H1 (cell line): ENCODE data around the gene C9orf152. TPM values are rescaled to one million over a fixed set of nuclear protein-coding genes. Genes with fewer than 3 reads are reported as not detected.

ENCODE experiments used
- CTCF ChIA-PET: fragments of 300-600 bp; sonication (Branson Sonifier 250); formaldehyde crosslinking; loops from one replicate; lab custom pipeline; 2021; ENCODE audit not compliant: partially characterized antibody; lab: Charles Lee
- POLR2A ChIA-PET: fragments of 300-600 bp; sonication (Branson Sonifier 250); formaldehyde crosslinking; loops from one replicate; lab custom pipeline; 2021; ENCODE audit warnings: inconsistent platforms; ENCODE audit not compliant: partially characterized antibody; lab: Charles Lee
- DNase-seq, 2 experiments: peaks; one replicate each; pipeline versions ENCODE4 v3.0.0 to v3.0.0-alpha.2; 2010 to 2022; ENCODE audit warnings: low spot score in 2 of 2, low read depth in 1 of 2, mixed read lengths in 1 of 2
- FAIRE-seq: peaks from 2 replicates; lab custom pipeline; 2011; peaks lifted over from hg19 to GRCh38; lab: Jason Lieb, UNC
- H2AFZ ChIP-seq: 2 replicates; pipeline ENCODE4 v1.8.1; 2012; ENCODE audit warnings: low read length, inconsistent platforms
- H2AK5ac ChIP-seq: 2 replicates; pipeline ENCODE4 v1.6.1; 2013; ENCODE audit warnings: low read depth, low read length
- H2BK120ac ChIP-seq: replicated peaks from 2 replicates; pipeline ENCODE3; 2013; ENCODE audit warnings: low read depth, low read length, inconsistent platforms
- H2BK12ac ChIP-seq: 2 replicates; pipeline ENCODE4 v1.6.1; 2013; ENCODE audit warnings: low read depth, low read length
- H2BK15ac ChIP-seq: 2 replicates; pipeline ENCODE4 v1.6.1; 2013; ENCODE audit warnings: low read length
- H2BK20ac ChIP-seq: 2 replicates; pipeline ENCODE4 v1.6.1; 2013; ENCODE audit warnings: low read length
- H2BK5ac ChIP-seq: 2 replicates; pipeline ENCODE4 v1.6.1; 2013; ENCODE audit warnings: low read depth, low read length
- H3K14ac ChIP-seq: 2 replicates; pipeline ENCODE4 v1.6.1; 2013; ENCODE audit warnings: inconsistent platforms; ENCODE audit not compliant: insufficient read length
- H3K18ac ChIP-seq: 2 replicates; pipeline ENCODE4 v1.6.1; 2013; ENCODE audit warnings: low read length; ENCODE audit errors: extremely low read depth
- H3K23ac ChIP-seq: 2 replicates; pipeline ENCODE4 v1.6.1; 2013; ENCODE audit warnings: inconsistent platforms; ENCODE audit not compliant: insufficient read length
- H3K23me2 ChIP-seq: 2 replicates; pipeline ENCODE4 v1.6.1; 2013; ENCODE audit warnings: low read depth, low read length
- H3K27ac ChIP-seq: 2 replicates; pipeline ENCODE4 v1.6.1; 2011; ENCODE audit warnings: low read depth, low read length, inconsistent platforms
- H3K27me3 ChIP-seq, 4 experiments: replicated peaks in 1 of 4; 1 replicate in 1 of 4; 2 replicates in 3 of 4; pipeline versions ENCODE4 v1.6.1 to v1.8.1; 2011 to 2013; ENCODE audit warnings: low read length in 3 of 4, mild to moderate bottlenecking in 3 of 4, inconsistent platforms in 2 of 4, mixed read lengths in 2 of 4, moderate library complexity in 1 of 4; ENCODE audit not compliant: control insufficient read depth in 3 of 4, insufficient read depth in 3 of 4; ENCODE audit errors: extremely low read depth in 1 of 4
- H3K36me3 ChIP-seq, 4 experiments: 2 replicates each; pipeline versions ENCODE4 v1.6.1 to v1.8.1; 2011 to 2013; ENCODE audit warnings: mild to moderate bottlenecking in 4 of 4, low read length in 3 of 4, moderate library complexity in 2 of 4, control low read depth in 1 of 4, inconsistent platforms in 1 of 4; ENCODE audit not compliant: insufficient read depth in 4 of 4, control insufficient read depth in 2 of 4
- H3K4ac ChIP-seq: replicated peaks from 2 replicates; pipeline ENCODE3; 2013; ENCODE audit warnings: low read length, low read depth, mixed read lengths, inconsistent platforms; ENCODE audit not compliant: insufficient read length
- H3K4me1 ChIP-seq, 4 experiments: replicated peaks in 1 of 4; 1 replicate in 1 of 4; 2 replicates in 3 of 4; pipeline versions ENCODE4 v1.6.1 to v1.8.1; 2011 to 2013; ENCODE audit warnings: low read length in 3 of 4, inconsistent platforms in 2 of 4, mixed read lengths in 1 of 4; ENCODE audit not compliant: insufficient read depth in 4 of 4, control insufficient read depth in 3 of 4
- H3K4me2 ChIP-seq, 2 experiments: 2 replicates each; pipeline versions ENCODE4 v1.6.1 to v1.8.1; 2011 to 2013; ENCODE audit warnings: low read depth in 2 of 2, low read length in 2 of 2, control low read depth in 1 of 2, inconsistent platforms in 1 of 2, mild to moderate bottlenecking in 1 of 2; ENCODE audit not compliant: insufficient read depth in 1 of 2
- H3K4me3 ChIP-seq, 4 experiments: fragments of 200-600, 300-600 bp in 1 of 4; sonication (generic), shearing (Covaris generic), sonication (Bioruptor Twin) in 1 of 4; 2 replicates each; pipeline versions ENCODE4 v1.5.1 to v1.8.1; 2011 to 2016; ENCODE audit warnings: low read length in 4 of 4, low read depth in 3 of 4, control low read depth in 2 of 4, inconsistent platforms in 2 of 4, mild to moderate bottlenecking in 2 of 4, mixed read lengths in 1 of 4, moderate library complexity in 1 of 4; ENCODE audit not compliant: insufficient read depth in 2 of 4; ENCODE audit errors: extremely low read depth in 1 of 4
- H3K56ac ChIP-seq: replicated peaks from 2 replicates; pipeline ENCODE3; 2013; ENCODE audit warnings: low read depth, mild to moderate bottlenecking, mixed read lengths, low read length, inconsistent platforms; ENCODE audit not compliant: insufficient read length
- H3K79me1 ChIP-seq: 2 replicates; pipeline ENCODE4 v1.6.1; 2013; ENCODE audit warnings: low read depth, low read length, control low read depth
- H3K79me2 ChIP-seq, 2 experiments: 2 replicates each; pipeline versions ENCODE4 v1.6.1 to v1.8.1; 2012 to 2013; ENCODE audit warnings: low read length in 2 of 2, mild to moderate bottlenecking in 2 of 2, inconsistent platforms in 1 of 2; ENCODE audit not compliant: insufficient read depth in 2 of 2, control insufficient read depth in 1 of 2
- H3K9ac ChIP-seq, 4 experiments: replicated peaks in 1 of 4; 1 replicate in 1 of 4; 2 replicates in 3 of 4; pipeline versions ENCODE4 v1.6.1 to v1.8.1; 2011 to 2013; ENCODE audit warnings: low read depth in 3 of 4, low read length in 3 of 4, control low read depth in 2 of 4, mild to moderate bottlenecking in 2 of 4, moderate library complexity in 2 of 4, inconsistent platforms in 1 of 4; ENCODE audit errors: extremely low read depth in 1 of 4
- H3K9me3 ChIP-seq, 2 experiments: 2 replicates each; pipeline versions ENCODE4 v1.6.1 to v1.8.1; 2012 to 2013; ENCODE audit warnings: mild to moderate bottlenecking in 2 of 2, moderate library complexity in 2 of 2, control low read depth in 1 of 2, inconsistent platforms in 1 of 2, low read depth in 1 of 2, low read length in 1 of 2, mixed read lengths in 1 of 2; ENCODE audit not compliant: insufficient read depth in 2 of 2
- H4K20me1 ChIP-seq, 2 experiments: replicated peaks in 1 of 2; 2 replicates each; pipeline versions ENCODE3 to v1.8.1; 2011 to 2013; ENCODE audit warnings: inconsistent platforms in 2 of 2, low read length in 2 of 2, mild to moderate bottlenecking in 1 of 2; ENCODE audit not compliant: insufficient read depth in 2 of 2, control insufficient read depth in 1 of 2
- H4K5ac ChIP-seq: 2 replicates; pipeline ENCODE4 v1.6.1; 2013; ENCODE audit warnings: low read length, low read depth, mixed read lengths, inconsistent platforms; ENCODE audit not compliant: insufficient read length
- H4K8ac ChIP-seq: 2 replicates; pipeline ENCODE4 v1.8.0; 2013; ENCODE audit warnings: mild to moderate bottlenecking, moderate library complexity, low read length, inconsistent platforms; ENCODE audit not compliant: insufficient read depth; ENCODE audit errors: extremely low read depth
- H4K91ac ChIP-seq: replicated peaks from 2 replicates; pipeline ENCODE3; 2013; ENCODE audit warnings: low read length, mixed read lengths, inconsistent platforms; ENCODE audit not compliant: insufficient read length
- ATF2 ChIP-seq: IDR thresholded peaks from 2 replicates; pipeline ENCODE4 v1.6.1; 2012; ENCODE audit warnings: low read length, inconsistent platforms
- CEBPB ChIP-seq: IDR thresholded peaks from 2 replicates; pipeline ENCODE4 v1.6.1; 2012; ENCODE audit warnings: low read depth, low read length
- CREB1 ChIP-seq: IDR thresholded peaks from 2 replicates; pipeline ENCODE4 v1.6.1; 2012; ENCODE audit warnings: inconsistent platforms
- EZH2 ChIP-seq: fragments of 200-600 bp; sonication (generic); IDR thresholded peaks from 2 replicates; pipeline ENCODE4 v1.7.1; 2012; ENCODE audit warnings: low read depth, mild to moderate bottlenecking, moderate library complexity, low read length, inconsistent platforms; ENCODE audit not compliant: severe bottlenecking
- GTF2F1 ChIP-seq: IDR thresholded peaks from 2 replicates; pipeline ENCODE4 v1.6.1; 2012; ENCODE audit warnings: low read depth, low read length, improper control_type of control experiment, borderline replicate concordance
- JUND ChIP-seq: IDR thresholded peaks from 2 replicates; pipeline ENCODE4 v1.6.1; 2011; ENCODE audit warnings: mild to moderate bottlenecking, improper control_type of control experiment, low read length
- KDM5A ChIP-seq: fragments of 200-600 bp; IDR thresholded peaks from 2 replicates; pipeline ENCODE4 v1.7.1; 2012; ENCODE audit warnings: mild to moderate bottlenecking, low read length, inconsistent platforms, mixed read lengths
- NRF1 ChIP-seq: IDR thresholded peaks from 2 replicates; pipeline ENCODE4 v1.6.1; 2011; ENCODE audit warnings: mild to moderate bottlenecking, low read depth, low read length, improper control_type of control experiment
- RBBP5 ChIP-seq: IDR thresholded peaks from 2 replicates; pipeline ENCODE4 v1.7.1; 2012; ENCODE audit warnings: low read depth, mild to moderate bottlenecking, inconsistent platforms, low read length, moderate library complexity, borderline replicate concordance
- SIRT6 ChIP-seq: IDR thresholded peaks from one replicate; pipeline ENCODE4 v1.7.1; 2012; ENCODE audit warnings: low read length, inconsistent platforms
- SP1 ChIP-seq: IDR thresholded peaks from 2 replicates; pipeline ENCODE4 v1.6.1; 2011; ENCODE audit warnings: low read depth, low read length
- TCF12 ChIP-seq: IDR thresholded peaks from 2 replicates; pipeline ENCODE4 v1.6.1; 2011; ENCODE audit warnings: low read depth, mild to moderate bottlenecking, low read length
- WGBS, 2 experiments: shearing (Covaris generic) in 1 of 2; methylation state at CpG; one replicate each; pipeline versions ENCODE4 v1.1.6 to v1.1.7; 2013 to 2015; ENCODE audit warnings: low lambda C conversion rate in 2 of 2, mixed read lengths in 2 of 2, inconsistent platforms in 1 of 2, low coverage in 1 of 2, missing lambda C conversion rate in 1 of 2; ENCODE audit not compliant: insufficient replicate concordance in 2 of 2, insufficient coverage in 1 of 2, insufficient read length in 1 of 2; ENCODE audit errors: extremely low coverage in 1 of 2, missing lambda C conversion rate in 1 of 2; 5-methylcytosine and 5-hydroxymethylcytosine counted together
- polyA plus RNA-seq, 7 experiments: library from polyadenylated mRNA; depleted of rRNA in 3 of 7; stranded (reverse) in 5 of 7; unstranded in 2 of 7; fragments of >200 nt in 5 of 7; fragments of 200-250 nt in 2 of 7; gene quantifications; 1 replicate in 5 of 7; 2 replicates in 1 of 7; 4 replicates in 1 of 7; pipeline versions ENCODE4 v1.2.1 to v1.2.3, GENCODE V29; 2011 to 2013; ENCODE audit warnings: missing spikeins in 2 of 7, mixed read lengths in 2 of 7
- total RNA-seq: library from RNA; stranded (reverse); fragmentation: NEBNext Ultra II Directional; extraction: Animal tissue kit (Norgen Biotek cat#: 25700); gene quantifications from 2 replicates; pipeline ENCODE4 v1.2.1, GENCODE V29; 2021
- TF ChIP-seq, protein P1 (sequence below): IDR thresholded peaks from 2 replicates; pipeline ENCODE4 v1.6.1; 2011; ENCODE audit warnings: low read depth, mild to moderate bottlenecking, low read length; ENCODE audit not compliant: insufficient read depth

C9orf152 gene
- total and polyA plus RNA-seq, 2 of the 8 experiments (the other 6 are each of a cell fraction or from before 2014, with no cell fraction given): not detected

- Histone ChIP-seq H3K4me3 (no peak overlapping the region), H3K36me3 (0 out of 8 replicates have a peak, but pooled peaks cover 0 to 5% (median 0%) of the 10 kb centered on the region in 4 experiments), H2AFZ (no peak overlapping the region), H4K8ac (no peak overlapping the region), H3K9me3 (peaks cover 0 to 6% of the 10 kb centered on the region in 2 experiments; a peak in 1 of 4 replicates), H3K9ac (no peak overlapping the region), H4K20me1 (peaks cover 8 to 13% of the 10 kb centered on the region in 2 experiments), H3K27me3 (no peaks in the 10 kb centered on the region), H3K14ac (no peak overlapping the region), H2BK5ac (no peak overlapping the region), H3K23ac (no peak overlapping the region), H4K5ac (no peak overlapping the region), H3K4me1 (peaks cover 0 to 7% (median 5%) of the 10 kb centered on the region in 4 experiments; a peak in 4 of 7 replicates), H2BK120ac (no peak overlapping the region), H3K4ac (no peak overlapping the region), H2AK5ac (no peak overlapping the region), H3K79me2 (peaks cover 0 to 40% of the 10 kb centered on the region in 2 experiments; a peak in 2 of 4 replicates), H3K23me2 (no peaks in the 10 kb centered on the region; the same call in 1 of the 2 replicates), H2BK15ac (no peak overlapping the region), H3K4me2 (no peak overlapping the region), H4K91ac (no peak overlapping the region), H2BK12ac (no peak overlapping the region), H3K27ac (no peak overlapping the region), H3K56ac (no peak overlapping the region), H3K18ac (no peak overlapping the region), H2BK20ac (no peak overlapping the region), H3K79me1 (no peaks in the 10 kb centered on the region)
- no peak for DNase-seq
- 89% methylated on average over 2 of the region's 2 CpGs; no CpG with 5 or more reads in 1 of the 2 experiments for WGBS, 2 experiments
- ChIA-PET CTCF (interaction anchor here (0.6 to 5.8 kb wide), 18 partner anchors 8 to 438 kb away, joined by 3 to 55 read pairs (median 3); no protein-coding TSS in a partner anchor), POLR2A (no interaction called here)
- no peak for FAIRE-seq
- TF ChIP-seq EZH2 (no peak), GTF2F1 (no peak), JUND (no peak), ATF2 (no peak), KDM5A (no peak), SP1 (no peak), NRF1 (no peak), TCF12 (no peak), CEBPB (no peak), SIRT6 (no peak), RBBP5 (no peak), CREB1 (no peak)
- TF ChIP-seq, protein P1, sequence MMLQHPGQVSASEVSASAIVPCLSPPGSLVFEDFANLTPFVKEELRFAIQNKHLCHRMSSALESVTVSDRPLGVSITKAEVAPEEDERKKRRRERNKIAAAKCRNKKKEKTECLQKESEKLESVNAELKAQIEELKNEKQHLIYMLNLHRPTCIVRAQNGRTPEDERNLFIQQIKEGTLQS: no peak
Observed at GRCh38 chr9:110153431-110153830, 54.5 kb downstream of the C9orf152 start.
